ENCODE measurements around the gene TASP1. TPM values are rescaled to one million over a fixed set of nuclear protein-coding genes. Genes with fewer than 3 reads are reported as not detected.
A peak's percentile ranks its signal among the peaks of the same experiment; 100 is the strongest.
"Not testable (repeated sequence)": the region's sequence is repeated elsewhere in the genome, so short reads cannot be mapped to it uniquely, and the experiment has no call there.

The TASP1 gene
- total and polyA plus RNA-seq, 7 donors, result 4.8 to 13.0 (median 8.3) TPM

GRCh38 chr20:13665709-13666395, 27.1 kb upstream of the TASP1 start:
- no peaks in the 10 kb centered on the region for H3K9me3 ChIP-seq
- H3K4me3 ChIP-seq, result no peak overlapping the region
- no peak for DNase-seq
- H3K4me1 ChIP-seq, result peaks cover 0 to 8% (median 2%) of the 10 kb centered on the region in 4 donors
- 35 to 71% methylated on average over 7 of the region's 7 CpGs for WGBS, 2 donors
- no peak for TF ChIP-seq POLR2AphosphoS5 (IDR thresholded peaks at IDR 0.05)
- no peak for TF ChIP-seq CTCF (IDR thresholded peaks at IDR 0.05)
- no peak for TF ChIP-seq POLR2A (IDR thresholded peaks at IDR 0.05)
- no peak for TF ChIP-seq EP300 (IDR thresholded peaks at IDR 0.05)
- intact Hi-C loops (cut with DNase I), result no loop called here
- H3K36me3 ChIP-seq, result no peaks in the 10 kb centered on the region
- H3K27me3 ChIP-seq, result no peaks in the 10 kb centered on the region
- H3K27ac ChIP-seq, result no peak overlapping the region

- TF ChIP-seq CTCF (IDR thresholded peaks at IDR 0.05), result no peak
- TF ChIP-seq POLR2AphosphoS5 (IDR thresholded peaks at IDR 0.05), result no peak
- no peak for TF ChIP-seq POLR2A (IDR thresholded peaks at IDR 0.05)
- no peak for TF ChIP-seq EP300 (IDR thresholded peaks at IDR 0.05)
- DNase-seq, result no peak
- peak overlapping the region in 2 of 4 donors; percentile 6 to 41 for H3K27ac ChIP-seq
- 67 to 73% methylated on average over 11 of the region's 11 CpGs for WGBS, 2 donors
- intact Hi-C loops (cut with DNase I), result no loop called here
- H3K27me3 ChIP-seq, result no peaks in the 10 kb centered on the region
- peak overlapping the region in 1 of 4 donors; percentile 12 for H3K4me3 ChIP-seq
- no peaks in the 10 kb centered on the region for H3K36me3 ChIP-seq
- H3K4me1 ChIP-seq, result peaks cover 0 to 8% (median 2%) of the 10 kb centered on the region in 4 donors
- no peaks in the 10 kb centered on the region for H3K9me3 ChIP-seq
Observed at GRCh38 chr20:13661070-13661685, 22.4 kb upstream of the TASP1 start.

- Histone ChIP-seq H3K27ac (no peak overlapping the region), H3K9me3 (no peaks in the 10 kb centered on the region), H3K4me1 (peaks cover 0 to 8% (median 2%) of the 10 kb centered on the region in 4 donors), H3K4me3 (no peak overlapping the region), H3K27me3 (no peaks in the 10 kb centered on the region), H3K36me3 (no peaks in the 10 kb centered on the region)
- no peak for TF ChIP-seq POLR2A (IDR thresholded peaks at IDR 0.05)
- TF ChIP-seq POLR2AphosphoS5 (IDR thresholded peaks at IDR 0.05), result no peak
- WGBS, 2 donors, result 60 to 90% methylated on average over 3 of the region's 3 CpGs
- no peak for DNase-seq
- intact Hi-C loops (cut with DNase I), result no loop called here
Observed at GRCh38 chr20:13659288-13659687, 20.6 kb upstream of the TASP1 start.

GRCh38 chr20:13658060-13658459, 19.3 kb upstream of the TASP1 start:
- H3K4me1 ChIP-seq; DNase-seq; intact Hi-C loops (cut with DNase I); H3K27ac ChIP-seq; H3K27me3 ChIP-seq; H3K4me3 ChIP-seq; H3K36me3 ChIP-seq; H3K9me3 ChIP-seq: not testable (repeated sequence)
- WGBS, 2 donors, result 93 to 94% methylated on average over 5 of the region's 5 CpGs

- no peak for DNase-seq
- H3K4me1 ChIP-seq, result peaks cover 0 to 8% (median 2%) of the 10 kb centered on the region in 4 donors
- 52 to 71% methylated on average over 4 of the region's 4 CpGs for WGBS, 2 donors
- TF ChIP-seq EP300 (IDR thresholded peaks at IDR 0.05) (no peak), CTCF (IDR thresholded peaks at IDR 0.05) (no peak), POLR2AphosphoS5 (IDR thresholded peaks at IDR 0.05) (no peak), POLR2A (IDR thresholded peaks at IDR 0.05) (no peak)
- no peak overlapping the region for H3K27ac ChIP-seq
- intact Hi-C loops (cut with DNase I), result no loop called here
- H3K4me3 ChIP-seq, result no peak overlapping the region
- no peaks in the 10 kb centered on the region for H3K27me3 ChIP-seq
- H3K9me3 ChIP-seq, result no peaks in the 10 kb centered on the region
- H3K36me3 ChIP-seq, result no peaks in the 10 kb centered on the region
Observed at GRCh38 chr20:13656721-13657368, 18.1 kb upstream of the TASP1 start.
